ENCODE data around the gene KLHL29. TPM values are rescaled to one million over a fixed set of nuclear protein-coding genes. Genes with fewer than 3 reads are reported as not detected.

KLHL29 gene
- total RNA-seq, 1 donor from 2014 or later, result 3.4 TPM

DNA sequence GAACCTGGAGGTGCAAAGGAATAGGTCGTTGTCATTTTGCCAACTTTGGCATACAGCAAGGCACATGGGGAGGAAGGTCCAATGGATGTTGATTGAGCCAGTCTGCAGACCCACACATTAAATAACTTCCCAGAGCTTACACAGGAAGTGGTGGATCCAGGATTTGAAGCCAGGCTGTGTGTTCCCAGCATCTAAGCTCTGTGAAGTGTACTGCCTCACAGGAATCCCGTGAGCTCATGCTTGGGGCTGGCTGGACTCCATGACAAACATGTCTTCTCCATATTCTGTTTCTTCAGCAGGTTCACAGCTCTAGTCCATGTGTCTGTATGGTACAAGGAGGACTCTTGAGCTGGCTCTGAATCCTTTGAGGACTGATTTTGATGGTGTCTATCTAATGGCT, 63.9 kb downstream of the KLHL29 start:
- no peak for DNase-seq (ENCODE audit: low read depth in 2 of 2)

DNA sequence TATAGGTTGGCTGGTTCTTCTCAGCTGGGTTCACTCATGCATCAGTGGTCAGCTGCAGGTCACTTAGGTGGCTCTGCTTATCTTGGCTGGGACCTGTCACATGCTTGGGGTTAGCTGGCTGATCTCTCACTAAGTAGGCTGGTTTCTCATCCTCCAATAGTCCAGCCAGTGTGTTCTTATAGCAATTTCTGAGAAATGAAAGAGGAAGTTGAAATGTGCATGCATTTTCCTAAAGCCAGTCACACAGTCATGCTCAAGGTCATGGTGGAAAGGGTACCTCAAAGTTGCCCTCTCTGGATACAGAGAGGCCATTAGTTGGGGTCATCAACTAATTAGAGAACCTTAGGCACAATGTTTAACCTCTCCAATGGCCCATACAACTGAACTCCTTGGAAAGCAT, 64.4 kb downstream of the KLHL29 start:
- no peak for DNase-seq (ENCODE audit: low read depth in 2 of 2)

DNA sequence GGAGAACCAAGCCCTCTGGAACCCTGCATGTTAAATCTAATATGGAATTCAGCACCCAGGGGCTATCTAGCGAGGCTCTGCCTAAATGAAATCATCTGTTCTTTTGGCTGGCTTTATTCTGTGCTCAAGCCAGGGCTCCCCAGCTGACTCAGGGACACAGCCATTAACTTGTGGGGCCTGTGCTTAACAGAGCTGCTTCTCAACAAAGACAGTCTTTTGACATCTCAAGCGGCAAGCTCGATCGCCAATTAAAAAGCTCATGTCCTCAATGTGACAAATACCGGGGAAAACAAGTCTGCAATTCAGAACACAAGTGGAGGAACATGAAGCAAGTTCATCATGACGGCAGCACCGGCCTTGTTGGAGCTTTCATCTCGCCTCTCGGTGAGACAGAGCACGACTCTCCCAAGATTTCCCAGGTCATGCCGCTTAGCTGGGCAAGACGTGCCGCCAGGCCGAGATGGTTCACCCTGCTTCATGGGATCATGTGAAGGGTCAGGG, 64.9 kb downstream of the KLHL29 start:
- no peak for DNase-seq (ENCODE audit: low read depth in 2 of 2)

DNA sequence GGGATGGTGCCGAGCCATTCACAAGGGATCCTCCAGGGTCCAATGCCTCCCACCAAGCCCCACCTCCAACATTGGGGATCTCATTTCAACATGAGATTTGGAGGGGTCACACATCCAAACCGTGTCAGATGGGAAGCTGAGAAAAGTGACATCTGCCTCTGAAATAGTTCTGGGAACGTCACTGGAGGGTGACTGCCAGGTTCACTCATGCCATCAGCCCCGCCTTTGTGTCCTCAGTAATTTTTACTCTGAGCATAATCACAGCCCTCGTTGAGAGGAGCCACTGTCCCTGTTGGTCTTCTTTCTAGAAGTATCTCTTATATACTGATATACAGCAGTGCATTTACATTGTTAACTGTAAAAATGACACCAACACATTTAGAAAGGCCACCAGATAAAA, 67.4 kb downstream of the KLHL29 start:
- no peak for DNase-seq (ENCODE audit: low read depth in 2 of 2)

DNA sequence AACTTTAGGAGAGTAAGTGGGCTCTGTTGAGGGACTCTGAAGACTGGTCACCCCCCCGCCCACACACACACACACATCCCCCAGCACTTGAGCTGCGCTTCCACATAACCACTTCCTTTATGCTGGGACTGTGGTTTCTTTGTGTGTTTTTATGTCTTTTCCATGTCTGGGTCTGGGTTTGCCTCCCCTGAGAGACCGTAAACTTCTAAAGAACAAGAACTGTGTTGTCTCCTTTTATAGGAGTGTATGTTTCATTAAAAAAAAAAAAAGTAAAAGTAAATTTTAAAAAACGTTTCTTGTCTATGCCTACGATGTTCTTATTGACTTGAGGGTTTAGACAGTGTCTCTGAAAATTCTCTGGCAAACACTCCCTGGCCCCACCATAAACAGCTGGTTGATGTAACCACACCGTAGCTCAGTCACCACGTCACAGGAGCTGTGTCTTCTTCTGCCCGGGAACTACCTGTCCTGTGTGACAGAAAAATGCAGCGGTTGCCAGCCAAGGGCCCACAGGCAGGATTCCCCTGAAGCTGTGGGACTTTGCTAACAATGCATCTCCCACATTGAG, 68.0 kb downstream of the KLHL29 start:
- no peak for DNase-seq (ENCODE audit: low read depth in 2 of 2)

DNA sequence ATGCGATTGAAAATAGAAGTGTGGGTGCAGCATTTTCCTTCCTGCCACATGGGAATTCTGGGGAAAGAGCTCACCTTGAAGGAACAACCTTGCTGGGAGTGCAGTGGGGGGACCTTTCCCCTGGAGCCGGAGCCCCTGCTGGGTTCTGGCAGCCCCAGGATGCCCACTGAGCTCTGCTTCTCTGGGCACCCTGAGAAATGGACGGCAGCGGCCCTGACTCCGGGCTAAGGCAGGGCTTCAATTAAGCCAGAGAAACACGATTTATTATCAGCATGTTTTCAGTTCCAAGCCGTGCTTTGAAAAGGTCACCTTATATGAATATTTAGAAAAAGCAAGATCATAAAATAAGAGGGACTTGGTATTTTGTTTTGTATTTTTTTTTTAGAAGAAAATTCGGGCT, 68.5 kb downstream of the KLHL29 start:
- DNase-seq (ENCODE audit: low read depth in 2 of 2), result no peak

DNA sequence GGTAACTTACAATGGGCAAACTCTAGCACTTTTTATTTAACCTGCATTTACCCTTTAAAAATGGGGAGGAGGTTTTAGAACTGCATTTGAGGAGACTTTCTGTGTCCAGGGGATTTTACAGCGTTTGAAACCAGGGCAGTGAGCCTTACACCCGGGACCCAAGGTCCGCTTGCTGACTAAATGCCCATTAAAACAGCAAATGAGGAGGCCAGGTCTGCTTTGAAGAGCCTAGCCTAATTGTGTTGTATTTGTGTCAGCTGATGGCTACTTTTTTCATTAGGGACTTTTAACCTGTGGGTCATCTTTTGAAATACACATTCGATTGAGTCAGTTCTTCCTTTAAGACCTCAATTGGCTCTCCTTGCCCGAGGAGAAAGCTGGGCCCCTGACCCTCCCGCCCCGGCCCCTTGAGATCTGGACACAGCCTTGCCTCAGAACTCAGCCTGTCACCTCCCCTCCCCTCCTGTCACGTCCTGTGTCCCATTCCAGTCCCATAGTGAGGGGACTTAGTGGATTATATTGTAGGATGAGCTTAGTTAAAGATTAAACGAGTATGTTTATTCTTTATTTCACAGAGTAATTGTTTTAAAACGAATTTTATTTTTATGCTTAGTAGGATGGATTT, 69.0 kb downstream of the KLHL29 start:
- DNase-seq (ENCODE audit: low read depth in 2 of 2), result no peak

DNA sequence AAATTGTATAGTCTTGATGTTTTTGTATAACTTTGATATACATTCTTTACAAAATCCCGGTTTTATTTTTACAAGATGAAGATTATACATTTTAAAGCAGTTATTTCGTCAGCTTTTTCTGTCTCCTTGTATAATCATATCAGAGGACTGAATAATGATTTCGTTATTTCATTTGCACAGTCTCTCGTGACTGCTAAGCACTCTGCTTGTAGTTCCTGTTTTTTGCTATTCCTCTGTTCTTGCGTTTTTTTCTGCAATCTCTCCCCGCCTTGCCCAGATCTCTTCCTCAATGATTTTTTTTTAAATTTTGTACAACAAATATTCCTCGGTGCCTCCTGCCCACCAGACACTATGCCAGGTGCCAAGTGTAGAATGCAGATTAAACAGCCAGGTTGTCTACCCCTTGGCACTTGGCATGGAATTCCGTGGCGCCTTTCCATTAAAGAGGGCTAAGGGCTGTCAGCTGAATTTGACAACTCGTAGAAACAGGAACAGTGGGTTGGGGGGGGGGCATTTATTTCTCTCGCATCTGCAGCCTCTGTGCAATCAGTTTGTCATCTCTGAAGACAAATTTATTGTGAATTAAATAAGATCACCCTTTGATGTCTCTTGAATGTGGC, 69.6 kb downstream of the KLHL29 start:
- no peak for DNase-seq (ENCODE audit: low read depth in 2 of 2)

DNA sequence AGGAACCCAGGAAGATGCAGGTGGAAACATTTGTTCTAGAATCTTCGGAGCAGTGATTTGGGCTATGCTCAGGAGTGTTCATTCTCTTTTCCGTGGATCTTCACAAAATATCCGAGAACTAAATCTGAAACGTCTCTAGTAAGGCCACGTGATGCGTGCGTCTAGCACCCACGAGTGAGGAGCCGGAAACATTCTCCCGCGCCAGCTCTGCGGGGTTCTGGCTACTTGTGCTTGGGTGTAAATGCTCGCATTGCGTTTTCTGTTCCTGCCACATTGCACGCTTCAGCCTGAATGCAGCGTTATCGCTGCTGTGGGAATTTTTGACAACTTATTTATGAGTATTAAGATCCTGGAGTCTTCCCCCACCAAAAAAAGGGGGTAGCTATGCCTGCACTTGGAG, 71.4 kb downstream of the KLHL29 start:
- DNase-seq (ENCODE audit: low read depth in 2 of 2), result no peak

DNA sequence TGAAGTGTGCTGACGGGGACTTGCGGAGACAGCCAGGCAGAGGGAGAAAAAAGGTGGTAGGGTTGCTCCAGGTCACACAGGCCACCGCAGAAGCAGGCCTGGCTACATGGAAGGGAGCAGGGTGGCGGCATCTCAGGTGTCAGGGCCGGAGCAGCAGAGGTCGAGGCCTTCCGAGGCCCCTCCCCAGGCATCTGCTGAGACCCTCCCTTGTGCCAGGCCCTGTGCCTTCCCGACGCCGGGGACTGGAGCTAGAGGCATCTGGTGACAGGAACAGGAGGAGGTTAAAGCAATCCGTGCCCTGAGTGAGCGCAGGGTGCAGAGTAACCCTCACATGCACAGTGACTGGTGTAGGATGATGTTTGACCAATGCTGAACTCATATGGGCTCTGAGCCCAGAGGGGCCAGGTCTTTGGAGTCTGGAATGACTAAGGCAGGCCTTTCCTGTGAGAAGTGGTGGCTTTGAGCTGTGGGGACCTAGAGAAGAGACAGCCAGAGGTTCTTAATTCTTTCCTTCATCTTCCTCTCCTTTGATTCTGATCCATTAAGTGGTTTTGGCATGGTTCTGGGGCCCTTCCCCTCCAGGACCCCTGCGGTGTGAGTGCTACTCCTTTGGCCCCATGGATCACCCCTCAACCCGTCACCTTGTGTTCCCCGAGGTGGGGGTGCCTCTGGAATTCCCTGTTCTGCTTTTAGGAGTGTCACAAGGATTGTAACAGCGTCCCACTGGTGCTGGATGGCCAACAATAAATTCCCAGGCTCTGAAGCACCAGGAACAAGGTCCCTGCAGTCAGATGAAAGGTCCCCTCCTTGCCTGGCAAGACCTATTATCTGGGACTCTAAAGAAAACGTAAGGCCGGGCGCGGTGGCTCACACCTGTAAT, 72.1 kb downstream of the KLHL29 start:
- peak in 1 of 2 donors; percentile 24 for DNase-seq (ENCODE audit: low read depth in 2 of 2)

DNA sequence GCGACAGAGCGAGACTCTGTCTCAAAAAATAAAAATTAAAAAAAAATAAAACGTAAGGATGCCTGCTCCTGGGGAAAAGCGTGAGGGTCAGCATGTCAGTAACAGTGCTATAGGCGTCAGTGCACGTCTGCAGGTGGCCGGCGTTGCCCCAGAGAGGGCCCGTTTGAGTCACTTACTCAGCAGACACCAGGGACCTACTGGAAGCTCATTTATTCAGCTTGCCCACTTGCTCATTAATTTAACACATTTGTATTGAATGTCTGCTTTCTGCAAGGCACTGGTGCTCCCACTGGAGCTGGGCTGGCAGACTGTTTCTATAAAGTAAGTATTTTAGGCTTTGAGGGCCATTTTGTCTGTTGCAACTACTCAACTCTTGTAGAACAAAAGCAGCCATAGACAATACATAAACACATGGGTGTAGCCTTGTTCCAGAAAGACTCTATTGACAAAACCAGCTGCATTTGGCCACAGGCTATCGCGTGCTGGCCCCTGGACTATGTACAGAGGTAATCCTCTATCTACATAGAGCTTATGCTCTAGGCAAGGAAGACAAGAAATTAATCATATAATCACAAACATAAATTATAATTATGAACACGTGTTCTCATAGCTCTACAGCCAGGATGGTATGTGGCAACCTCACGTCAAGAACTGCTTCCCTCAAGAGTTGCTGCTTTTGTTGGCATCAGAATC, 73.2 kb downstream of the KLHL29 start:
- DNase-seq (ENCODE audit: low read depth in 2 of 2), result no peak

DNA sequence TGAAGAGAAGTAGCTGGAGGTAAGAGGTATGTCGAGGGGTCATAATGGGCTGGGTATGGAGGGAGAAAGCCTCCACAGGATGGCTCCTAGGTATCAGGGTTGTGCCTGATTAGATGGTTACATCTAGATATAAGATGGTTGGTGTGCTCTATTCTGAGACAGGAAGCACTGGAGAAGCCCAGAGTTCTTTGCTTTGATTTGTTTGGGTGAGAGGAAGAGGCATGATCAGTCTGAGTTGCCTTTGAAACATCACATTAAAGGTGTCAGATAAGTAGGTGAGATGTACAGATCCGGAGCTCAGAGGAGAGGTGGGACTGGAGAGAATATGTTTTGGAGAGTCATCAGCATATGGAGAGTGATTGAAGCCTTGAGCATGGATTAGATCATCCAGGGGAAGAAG, 74.1 kb downstream of the KLHL29 start:
- no peak for DNase-seq (ENCODE audit: low read depth in 2 of 2)

DNA sequence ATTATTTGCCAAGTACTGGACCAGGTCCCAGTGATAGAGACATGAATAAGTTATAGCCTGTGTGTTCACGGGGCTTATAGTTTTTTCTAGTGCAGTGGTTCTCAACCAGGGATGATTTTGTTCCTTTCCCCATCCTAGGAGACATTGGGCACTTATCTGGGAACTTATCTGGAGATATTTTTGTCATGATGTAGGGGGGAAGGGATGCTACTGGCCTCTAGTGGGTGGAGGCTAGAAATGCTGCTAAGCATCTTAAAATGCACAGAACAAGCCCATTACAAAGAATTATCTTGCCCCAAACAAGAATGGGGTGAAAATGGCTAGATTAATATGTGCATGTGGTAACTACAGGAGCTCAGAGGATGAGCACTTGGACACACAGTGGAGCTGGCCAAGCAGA, 75.2 kb downstream of the KLHL29 start:
- peak; percentile 31 to 49 for DNase-seq (ENCODE audit: low read depth in 2 of 2)

DNA sequence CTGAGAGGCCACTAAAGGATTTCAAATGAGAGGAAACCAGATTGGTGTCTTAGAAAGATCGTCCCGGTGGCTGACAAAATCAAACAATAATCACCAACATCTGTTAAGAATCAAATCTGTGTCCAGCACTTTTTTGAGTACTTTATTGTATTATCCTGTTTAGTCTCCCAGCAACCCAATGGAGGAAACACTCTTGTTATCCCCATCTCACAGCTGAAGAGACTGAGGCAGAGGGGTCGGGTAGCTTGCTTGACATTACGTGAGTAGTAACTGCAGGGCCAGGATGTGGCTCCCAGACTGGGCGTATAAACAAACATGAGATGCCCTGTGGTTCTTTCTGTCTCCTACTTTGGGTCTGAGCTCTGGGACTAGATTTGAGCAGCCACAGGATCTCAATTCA, 76.0 kb downstream of the KLHL29 start:
- no peak for DNase-seq (ENCODE audit: low read depth in 2 of 2)

DNA sequence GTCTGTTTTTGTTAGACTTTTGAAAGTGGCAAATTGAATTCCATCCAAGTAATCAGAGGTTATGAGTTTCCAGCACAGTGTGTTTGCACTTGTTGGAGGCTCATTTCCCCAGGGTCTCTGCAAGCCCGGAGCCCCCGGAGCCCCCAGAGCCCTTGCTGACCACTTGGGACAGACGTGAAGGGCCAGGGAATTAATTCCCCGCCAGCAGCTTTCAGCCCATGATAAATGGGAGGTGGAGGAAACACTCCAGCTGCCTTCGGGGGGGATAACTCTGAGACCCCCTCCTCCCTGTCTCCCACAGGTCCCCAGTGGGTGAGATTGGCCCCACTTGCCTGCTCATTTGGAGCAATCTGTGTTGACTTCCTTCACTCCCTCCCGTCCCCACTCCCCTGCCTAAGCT, 79.2 kb downstream of the KLHL29 start:
- DNase-seq (ENCODE audit: low read depth in 2 of 2), result no peak

DNA sequence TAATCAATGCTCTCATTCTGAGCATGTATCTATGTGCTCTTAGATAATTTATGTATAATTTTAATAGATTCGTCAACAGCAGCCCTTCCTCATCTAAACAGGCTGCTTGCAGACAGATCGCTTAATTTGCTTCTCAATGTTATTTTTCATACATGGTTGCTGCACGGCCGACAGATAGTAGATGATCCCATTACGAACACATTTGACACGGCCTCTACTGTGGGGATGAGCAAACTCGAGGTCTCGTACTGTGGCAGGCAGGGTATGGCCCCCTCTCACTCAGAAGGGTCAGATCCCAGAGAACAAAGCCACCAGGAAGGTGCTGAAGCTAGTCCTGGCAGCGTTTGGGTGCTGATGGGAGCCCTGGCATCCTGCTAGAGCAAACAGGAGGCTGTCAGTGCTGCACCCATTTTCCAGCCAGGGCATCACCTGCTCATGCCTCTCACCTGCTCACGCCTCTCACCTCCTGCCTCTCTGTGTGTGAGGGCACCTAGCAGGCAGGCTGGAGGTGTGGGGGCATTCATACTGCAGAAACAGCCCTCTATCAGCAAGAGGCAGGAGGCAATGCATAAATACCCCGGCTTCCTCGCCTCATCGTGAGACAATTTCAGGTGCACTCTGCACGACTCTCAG, 80.0 kb downstream of the KLHL29 start:
- DNase-seq (ENCODE audit: low read depth in 2 of 2), result no peak

DNA sequence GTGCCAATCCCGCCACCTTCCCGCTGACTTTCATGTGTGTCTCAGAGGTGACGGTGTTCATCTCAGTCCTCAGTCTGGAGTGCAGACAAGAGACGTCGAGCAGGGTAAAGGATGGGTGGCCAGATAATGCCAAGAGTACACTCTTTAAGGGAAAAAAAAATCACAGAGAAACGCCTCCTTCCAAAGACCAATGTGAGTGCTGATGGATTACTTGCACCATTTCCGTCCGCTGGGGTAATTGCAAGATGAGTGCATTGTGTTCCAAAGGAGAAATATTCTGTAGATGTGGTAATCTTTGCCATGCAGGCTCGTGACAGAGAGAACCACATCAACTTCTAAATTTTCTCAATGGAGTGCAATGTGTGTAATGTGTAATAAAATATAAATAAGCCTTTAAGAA, 81.0 kb downstream of the KLHL29 start:
- DNase-seq (ENCODE audit: low read depth in 2 of 2), result no peak

DNA sequence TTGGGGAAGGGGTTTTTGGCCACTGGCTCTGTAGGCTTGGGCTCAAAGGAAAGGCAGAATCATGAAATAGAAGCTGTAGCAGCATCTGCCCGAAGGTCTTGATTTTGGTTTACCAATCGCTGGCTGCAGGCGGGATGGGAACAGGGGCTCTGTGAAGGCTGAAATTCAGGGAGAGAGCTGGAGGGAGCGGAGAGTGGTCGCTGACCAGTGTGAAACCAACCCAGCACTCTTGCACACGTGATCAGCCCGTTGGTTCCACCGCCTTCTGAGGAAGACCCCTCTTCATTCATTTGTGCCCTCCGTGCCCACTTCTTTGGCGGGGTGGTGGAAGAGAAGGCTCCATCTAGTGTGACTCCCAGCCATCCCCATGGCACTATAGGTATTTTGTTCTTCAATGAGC, 82.6 kb downstream of the KLHL29 start:
- no peak for DNase-seq (ENCODE audit: low read depth in 2 of 2)

DNA sequence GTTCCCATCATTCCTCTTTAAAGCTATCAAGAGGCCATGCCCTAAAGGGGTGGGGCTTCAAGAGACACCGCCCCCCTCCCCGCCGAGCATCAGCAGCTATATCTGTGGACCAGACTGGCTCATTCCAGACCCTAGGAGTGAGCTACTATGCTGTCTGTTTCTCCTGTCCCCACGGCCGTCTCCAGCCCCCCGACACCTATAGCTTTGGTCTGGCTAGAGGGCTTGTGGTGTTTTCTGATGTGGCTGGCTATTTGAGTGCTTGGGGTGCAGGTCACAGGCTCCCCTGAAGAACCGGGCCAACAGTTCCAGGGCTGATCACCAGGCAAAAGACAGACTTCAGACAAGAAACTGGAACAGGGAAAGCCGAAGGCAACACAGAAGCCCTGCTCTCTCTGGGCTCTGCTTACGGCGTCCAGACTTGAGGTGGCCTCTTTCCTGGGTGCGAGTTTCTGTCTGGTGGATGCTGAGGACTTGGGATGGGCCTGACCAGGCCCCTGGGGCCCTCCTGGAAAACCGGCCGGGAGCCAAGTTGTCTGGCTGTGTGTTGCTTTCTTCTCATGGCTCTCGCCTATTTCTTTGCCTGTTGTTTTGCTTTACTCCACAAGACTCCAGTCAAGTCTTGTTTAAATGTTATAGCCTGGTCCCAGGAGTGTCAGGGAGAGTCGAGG, 83.6 kb downstream of the KLHL29 start:
- DNase-seq (ENCODE audit: low read depth in 2 of 2), result no peak

DNA sequence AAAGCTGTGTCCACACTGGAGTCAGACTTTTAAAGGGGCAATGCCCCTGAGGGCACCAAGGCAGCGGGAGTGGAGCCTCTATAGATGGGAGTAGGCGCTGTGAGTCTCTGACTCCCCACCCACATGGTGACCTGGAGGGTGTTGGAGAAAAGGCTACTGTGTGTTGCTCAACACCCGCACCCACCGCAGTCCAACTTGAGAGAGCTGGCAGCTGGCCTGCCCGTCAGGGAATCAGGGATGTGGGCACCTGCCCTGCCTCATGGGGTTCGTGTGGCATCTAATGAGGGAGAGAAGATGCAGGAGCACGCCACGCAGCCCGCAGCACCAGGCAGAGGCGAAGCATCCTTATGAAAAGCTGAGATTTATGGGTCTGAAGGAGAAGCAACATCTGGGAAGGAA, 84.2 kb downstream of the KLHL29 start:
- no peak for DNase-seq (ENCODE audit: low read depth in 2 of 2)

DNA sequence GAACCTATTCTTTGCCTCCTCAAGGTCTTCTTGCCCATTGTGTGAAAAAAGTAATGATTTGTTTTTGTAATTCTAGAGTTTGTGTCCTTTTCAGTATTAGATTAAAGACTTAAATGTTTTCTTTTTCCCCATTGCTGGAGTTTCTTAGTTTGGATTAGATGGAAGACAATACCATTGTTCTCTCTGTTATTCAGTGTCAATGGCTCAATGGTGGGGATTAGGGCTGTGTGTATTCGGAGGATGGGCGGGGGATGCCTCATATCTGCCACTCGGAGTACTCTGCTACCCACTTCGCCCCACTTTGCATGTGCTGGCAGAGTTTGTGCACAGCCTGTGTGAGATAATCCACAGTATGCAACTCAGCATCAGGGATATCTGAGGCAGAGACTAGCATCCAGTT, 90.1 kb downstream of the KLHL29 start:
- no peak for DNase-seq (ENCODE audit: low read depth in 2 of 2)
